IMR-90 (cell line): ENCODE results near the gene HECTD1. TPM values are rescaled to one million over a fixed set of nuclear protein-coding genes. Genes with fewer than 3 reads are reported as not detected.

ENCODE experiments used
- ATAC-seq: fragments of 200-7000 bp; cut with Tn5 transposase; 2 replicates; pipeline ENCODE4 v1.9.1; 2020; ENCODE audit warnings: low read depth, mild to moderate bottlenecking, moderate library complexity
- BruUV-seq: library from RNA; stranded (reverse); fragments of 400-500 nt; replicated peaks from 2 replicates; lab custom pipeline; 2021; lab: Mats Ljungman, UMichigan
- CTCF ChIA-PET: fragments of 300-600 bp; formaldehyde crosslinking; extraction: SDS; loops from one replicate; lab custom pipeline; 2021; ENCODE audit warnings: antibody characterized with exemption; lab: Yijun Ruan, JAX
- POLR2A ChIA-PET: fragments of 300-600 bp; sonication (Branson Sonifier 250); formaldehyde crosslinking; loops from one replicate; lab custom pipeline; 2022; ENCODE audit warnings: antibody characterized with exemption; ENCODE audit not compliant: unreplicated experiment; lab: Charles Lee
- DNase-seq: peaks from one replicate; pipeline ENCODE4 v3.0.0; 2013
- H2AFZ ChIP-seq: replicated peaks from 2 replicates; pipeline ENCODE3; 2013; ENCODE audit warnings: low read length, mild to moderate bottlenecking; ENCODE audit not compliant: poor library complexity
- H2AK5ac ChIP-seq: 2 replicates; pipeline ENCODE4 v1.6.1; 2013; ENCODE audit warnings: low read depth, low read length, inconsistent platforms
- H2AK9ac ChIP-seq: replicated peaks from 2 replicates; pipeline ENCODE3; 2013; ENCODE audit warnings: mild to moderate bottlenecking, low read depth, low read length, moderate library complexity; ENCODE audit not compliant: poor library complexity
- H2BK120ac ChIP-seq: 2 replicates; pipeline ENCODE4 v1.6.1; 2013; ENCODE audit warnings: low read depth, low read length, inconsistent platforms
- H2BK15ac ChIP-seq: 3 replicates; pipeline ENCODE4 v1.6.1; 2013; ENCODE audit warnings: low read depth, low read length, inconsistent platforms
- H2BK20ac ChIP-seq: 2 replicates; pipeline ENCODE4 v1.6.1; 2013; ENCODE audit warnings: low read depth, mild to moderate bottlenecking, inconsistent platforms, low read length, moderate library complexity
- H2BK5ac ChIP-seq: 2 replicates; pipeline ENCODE4 v1.6.1; 2013; ENCODE audit warnings: mild to moderate bottlenecking, low read depth, low read length, inconsistent platforms; ENCODE audit not compliant: poor library complexity, severe bottlenecking
- H3K14ac ChIP-seq: replicated peaks from 2 replicates; pipeline ENCODE4 v1.6.1; 2013; ENCODE audit warnings: low read depth, low read length, inconsistent platforms
- H3K18ac ChIP-seq: 2 replicates; pipeline ENCODE4 v1.6.1; 2013; ENCODE audit warnings: low read depth, low read length, control low read depth
- H3K23ac ChIP-seq: 2 replicates; pipeline ENCODE4 v1.6.1; 2013; ENCODE audit warnings: low read depth, low read length, inconsistent platforms
- H3K27ac ChIP-seq: 2 replicates; pipeline ENCODE4 v1.5.1; 2013; ENCODE audit warnings: mild to moderate bottlenecking, control low read depth, low read length; ENCODE audit not compliant: insufficient read depth
- H3K27me3 ChIP-seq: 2 replicates; pipeline ENCODE4 v1.6.1; 2013; ENCODE audit warnings: low read length; ENCODE audit not compliant: control insufficient read depth, insufficient read depth
- H3K36me3 ChIP-seq: 2 replicates; pipeline ENCODE4 v1.6.1; 2013; ENCODE audit warnings: low read length, mixed read lengths; ENCODE audit not compliant: control insufficient read depth, insufficient read depth
- H3K4ac ChIP-seq: 2 replicates; pipeline ENCODE4 v1.6.1; 2013; ENCODE audit warnings: low read depth, low read length, inconsistent platforms
- H3K4me1 ChIP-seq: 2 replicates; pipeline ENCODE4 v1.6.1; 2013; ENCODE audit warnings: low read length, mixed read lengths; ENCODE audit not compliant: control insufficient read depth, insufficient read depth
- H3K4me2 ChIP-seq: 2 replicates; pipeline ENCODE4 v1.6.1; 2013; ENCODE audit warnings: low read depth, mild to moderate bottlenecking, control low read depth, low read length, moderate library complexity
- H3K4me3 ChIP-seq: 2 replicates; pipeline ENCODE4 v1.5.1; 2013; ENCODE audit warnings: low read depth, mild to moderate bottlenecking, control low read depth, low read length, moderate library complexity; ENCODE audit not compliant: insufficient read depth
- H3K56ac ChIP-seq: 2 replicates; pipeline ENCODE4 v1.6.1; 2013; ENCODE audit warnings: low read length, inconsistent platforms; ENCODE audit not compliant: insufficient read depth; ENCODE audit errors: extremely low read depth
- H3K79me1 ChIP-seq, 2 experiments: 2 replicates each; pipeline ENCODE4 v1.6.1; 2013; ENCODE audit warnings: low read length in 2 of 2, inconsistent platforms in 1 of 2, low read depth in 1 of 2
- H3K9ac ChIP-seq: 2 replicates; pipeline ENCODE4 v1.6.1; 2013; ENCODE audit warnings: low read depth, low read length, control low read depth
- H3K9me1 ChIP-seq: 2 replicates; pipeline ENCODE4 v1.6.1; 2013; ENCODE audit warnings: low read length, inconsistent platforms; ENCODE audit not compliant: insufficient read depth
- H3K9me3 ChIP-seq: 2 replicates; pipeline ENCODE4 v1.6.1; 2013; ENCODE audit warnings: low read length; ENCODE audit not compliant: control insufficient read depth, insufficient read depth
- H4K20me1 ChIP-seq: 2 replicates; pipeline ENCODE4 v1.6.1; 2013; ENCODE audit warnings: low read length, inconsistent platforms; ENCODE audit not compliant: insufficient read depth
- H4K5ac ChIP-seq: 2 replicates; pipeline ENCODE4 v1.6.1; 2013; ENCODE audit warnings: mild to moderate bottlenecking, low read depth, low read length, control low read depth
- H4K8ac ChIP-seq, 2 experiments: 2 replicates each; pipeline ENCODE4 v1.6.1; 2013; ENCODE audit warnings: low read depth in 2 of 2, low read length in 2 of 2, control low read depth in 1 of 2, inconsistent platforms in 1 of 2
- H4K91ac ChIP-seq: 2 replicates; pipeline ENCODE4 v1.6.1; 2013; ENCODE audit warnings: low read depth, low read length, inconsistent platforms; ENCODE audit not compliant: insufficient read depth
- BHLHE40 ChIP-seq: fragments of 150-350 bp; IDR thresholded peaks from 2 replicates; pipeline ENCODE4 v1.6.1; 2016; ENCODE audit warnings: mild to moderate bottlenecking, low read depth, low read length
- CEBPB ChIP-seq: IDR thresholded peaks from 2 replicates; pipeline ENCODE4 v1.6.1; 2012; ENCODE audit warnings: low read depth, low read length, improper control_type of control experiment
- ELK1 ChIP-seq: fragments of 150-350 bp; IDR thresholded peaks from 2 replicates; pipeline ENCODE4 v1.6.1; 2016; ENCODE audit warnings: low read depth, mild to moderate bottlenecking, low read length, moderate library complexity, borderline replicate concordance
- MAFK ChIP-seq: IDR thresholded peaks from 2 replicates; pipeline ENCODE4 v1.6.1; 2012; ENCODE audit warnings: low read depth, low read length, improper control_type of control experiment
- MAZ ChIP-seq: IDR thresholded peaks from 2 replicates; pipeline ENCODE4 v1.6.1; 2012; ENCODE audit warnings: low read depth, mild to moderate bottlenecking, low read length, improper control_type of control experiment, moderate library complexity, borderline replicate concordance
- MXI1 ChIP-seq: IDR thresholded peaks from 2 replicates; pipeline ENCODE4 v1.6.1; 2012; ENCODE audit warnings: low read depth, mild to moderate bottlenecking, low read length, moderate library complexity, borderline replicate concordance
- POLR2A ChIP-seq: IDR thresholded peaks from 2 replicates; pipeline ENCODE4 v1.6.1; 2012; ENCODE audit warnings: mild to moderate bottlenecking, low read depth, low read length
- RCOR1 ChIP-seq: IDR thresholded peaks from 2 replicates; pipeline ENCODE4 v1.6.1; 2012; ENCODE audit warnings: mild to moderate bottlenecking, low read length, improper control_type of control experiment; ENCODE audit not compliant: insufficient replicate concordance
- RFX5 ChIP-seq: IDR thresholded peaks from 2 replicates; pipeline ENCODE4 v1.8.0; 2012; ENCODE audit warnings: low read depth, mild to moderate bottlenecking, low read length, moderate library complexity
- SMC3 ChIP-seq: fragments of 150-350 bp; IDR thresholded peaks from 2 replicates; pipeline ENCODE4 v1.6.1; 2016; ENCODE audit warnings: low read depth, mild to moderate bottlenecking, antibody characterized with exemption, low read length, moderate library complexity
- WGBS, 2 experiments: methylation state at CpG; one replicate each; pipeline versions ENCODE4 v1.1.5 to v1.1.7; 2013; ENCODE audit warnings: missing lambda C conversion rate in 2 of 2; ENCODE audit not compliant: insufficient read length in 1 of 2; ENCODE audit errors: extremely low coverage in 2 of 2; 5-methylcytosine and 5-hydroxymethylcytosine counted together
- dilution Hi-C: fragments of 300-500 bp; cut with HindIII; formaldehyde crosslinking; loops from one replicate; pipeline ENCODE4 v1.14.3; 2018; ENCODE audit warnings: low sequenced_read_pairs; ENCODE audit not compliant: unreplicated experiment
- in situ Hi-C: fragments of 300-500 bp; cut with MboI; formaldehyde crosslinking; loops from 3 replicates; pipeline ENCODE4 v1.14.3; 2019; ENCODE audit warnings: low sequenced_read_pairs, inconsistent platforms, mixed read lengths
- intact Hi-C: fragments of 100-400 bp; cut with micrococcal nuclease; formaldehyde crosslinking; loops from 2 replicates; pipeline ENCODE4 v1.10.0; 2022
- polyA plus RNA-seq, 3 experiments: library from polyadenylated mRNA; depleted of rRNA; stranded (reverse); fragments of >200 nt; gene quantifications; 2 replicates each; pipeline ENCODE4 v1.2.3, GENCODE V29; 2012; ENCODE audit warnings: low replicate concordance in 1 of 3
- total RNA-seq: library from RNA; depleted of rRNA; stranded (reverse); fragments of >200 nt; gene quantifications from 2 replicates; pipeline ENCODE4 v1.2.3, GENCODE V29; 2012
- TF ChIP-seq, protein P1 (sequence below): fragments of 150-350 bp; IDR thresholded peaks from 2 replicates; pipeline ENCODE4 v1.6.1; 2017; ENCODE audit warnings: mild to moderate bottlenecking, antibody characterized with exemption, low read length, low read depth

HECTD1 gene
- total and polyA plus RNA-seq, 2 of the 4 experiments (the other 2 are of a cell fraction): 48.5 to 228 TPM

DNA sequence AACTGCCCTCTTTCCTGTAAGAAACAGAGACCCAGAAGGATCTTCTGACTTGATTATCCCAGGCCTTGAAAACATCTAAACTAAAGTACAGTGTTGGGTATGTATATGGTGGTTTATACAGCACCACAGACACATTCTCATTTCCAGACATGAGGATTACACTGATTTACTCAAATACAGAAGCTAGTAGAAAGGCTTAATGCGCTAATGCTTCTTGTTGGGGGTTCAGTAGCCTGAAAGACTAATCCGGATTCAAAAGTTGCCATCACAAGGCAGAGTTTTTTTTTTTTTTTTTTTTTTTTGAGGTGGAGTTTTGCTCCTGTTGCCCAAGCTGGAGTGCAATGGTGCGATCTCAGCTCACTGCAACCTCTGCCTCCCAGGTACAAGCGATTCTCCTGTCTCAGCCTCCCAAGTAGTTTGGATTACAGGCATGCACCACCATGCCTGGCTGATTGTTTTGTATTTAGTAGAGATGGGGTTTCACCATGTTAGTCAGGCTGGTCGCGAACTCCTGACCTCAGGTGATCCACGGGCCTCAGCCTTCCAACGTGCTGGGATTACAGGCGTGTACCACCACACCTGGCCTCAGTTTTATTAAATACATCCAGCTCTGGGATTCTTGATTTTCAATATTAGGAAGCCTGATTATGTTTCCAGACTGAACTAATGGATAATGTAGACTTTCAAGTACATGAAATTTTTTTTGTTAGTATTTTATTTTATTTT, 46.3 kb upstream of the HECTD1 start:
- H2AK5ac ChIP-seq: no peak overlapping the region
- no peak overlapping the region for H2BK5ac ChIP-seq
- H3K23ac ChIP-seq: no peak overlapping the region
- no peaks in the 10 kb centered on the region for H3K9me3 ChIP-seq
- no peak overlapping the region for H2BK20ac ChIP-seq
- H3K27ac ChIP-seq: no peak overlapping the region
- WGBS, 2 experiments: no CpG with 5 or more reads among the region's 9 CpGs
- CTCF ChIA-PET: no interaction called here
- intact Hi-C loops: no loop called here
- no peaks in the 10 kb centered on the region for H3K36me3 ChIP-seq
- no peak overlapping the region for H2AK9ac ChIP-seq
- H2AFZ ChIP-seq: no peak overlapping the region
- no peaks in the 10 kb centered on the region for H3K9me1 ChIP-seq
- DNase-seq (no peak), ATAC-seq (no peak)
- no peak overlapping the region for H3K4me2 ChIP-seq
- H3K79me1 ChIP-seq: no peaks in the 10 kb centered on the region
- H3K9ac ChIP-seq: no peak overlapping the region
- POLR2A ChIA-PET: no interaction called here
- H3K4ac ChIP-seq: no peak overlapping the region
- no peak overlapping the region for H4K91ac ChIP-seq
- H2BK120ac ChIP-seq: no peak overlapping the region
- no peaks in the 10 kb centered on the region for H3K4me1 ChIP-seq
- H2BK15ac ChIP-seq: no peak overlapping the region
- no peak overlapping the region for H3K56ac ChIP-seq
- H3K18ac ChIP-seq: no peak overlapping the region
- no peaks in the 10 kb centered on the region for H4K20me1 ChIP-seq
- H3K14ac ChIP-seq: no peak overlapping the region
- in situ Hi-C loops: no loop called here
- TF ChIP-seq CEBPB (no peak), POLR2A (no peak), RFX5 (no peak), RCOR1 (no peak), BHLHE40 (no peak), ELK1 (no peak), MAFK (no peak), MXI1 (no peak), MAZ (no peak), SMC3 (no peak)
- TF ChIP-seq, protein P1, sequence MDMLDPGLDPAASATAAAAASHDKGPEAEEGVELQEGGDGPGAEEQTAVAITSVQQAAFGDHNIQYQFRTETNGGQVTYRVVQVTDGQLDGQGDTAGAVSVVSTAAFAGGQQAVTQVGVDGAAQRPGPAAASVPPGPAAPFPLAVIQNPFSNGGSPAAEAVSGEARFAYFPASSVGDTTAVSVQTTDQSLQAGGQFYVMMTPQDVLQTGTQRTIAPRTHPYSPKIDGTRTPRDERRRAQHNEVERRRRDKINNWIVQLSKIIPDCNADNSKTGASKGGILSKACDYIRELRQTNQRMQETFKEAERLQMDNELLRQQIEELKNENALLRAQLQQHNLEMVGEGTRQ: no peak
- H3K4me3 ChIP-seq: no peak overlapping the region
- dilution Hi-C loops: no loop called here
- no peaks in the 10 kb centered on the region for H3K27me3 ChIP-seq
- BruUV-seq: no TSS peak
- no peak overlapping the region for H4K8ac ChIP-seq
- no peak overlapping the region for H4K5ac ChIP-seq
